ENCODE data around the gene CIBAR2.

The CIBAR2 gene

GRCh38 chr16:85085721-85086120, 26.6 kb downstream of the CIBAR2 start:
- no peak for TF ChIP-seq CTCF (IDR thresholded peaks at IDR 0.05; ENCODE audit: control insufficient read depth, insufficient read depth, low read depth, low read length, missing control alignments)
- no peak for DNase-seq (ENCODE audit: low read depth)

GRCh38 chr16:85084841-85085510, 27.3 kb downstream of the CIBAR2 start:
- no peak overlapping the region for H3K4me3 ChIP-seq (ENCODE audit: control insufficient read depth, low read depth, low read length)
- no peak for DNase-seq (ENCODE audit: low read depth)
- no peak for TF ChIP-seq CTCF (IDR thresholded peaks at IDR 0.05; ENCODE audit: control insufficient read depth, insufficient read depth, low read depth, low read length, missing control alignments)

More at GRCh38 chr16:85085721-85086120, 26.6 kb downstream of the CIBAR2 start:
- no peak overlapping the region for H3K4me3 ChIP-seq (ENCODE audit: control insufficient read depth, low read depth, low read length)

GRCh38 chr16:85083051-85083639, 29.1 kb downstream of the CIBAR2 start:
- no peak overlapping the region for H3K4me3 ChIP-seq (ENCODE audit: control insufficient read depth, low read depth, low read length)
- TF ChIP-seq CTCF (IDR thresholded peaks at IDR 0.05; ENCODE audit: control insufficient read depth, insufficient read depth, low read depth, low read length, missing control alignments), result no peak
- no peak for DNase-seq (ENCODE audit: low read depth)

GRCh38 chr16:85082173-85083050, 29.9 kb downstream of the CIBAR2 start:
- no peak for TF ChIP-seq CTCF (IDR thresholded peaks at IDR 0.05; ENCODE audit: control insufficient read depth, insufficient read depth, low read depth, low read length, missing control alignments)
- no peak overlapping the region for H3K4me3 ChIP-seq (ENCODE audit: control insufficient read depth, low read depth, low read length)
- DNase-seq (ENCODE audit: low read depth), result no peak

GRCh38 chr16:85081765-85082164, 30.5 kb downstream of the CIBAR2 start:
- no peak for TF ChIP-seq CTCF (IDR thresholded peaks at IDR 0.05; ENCODE audit: control insufficient read depth, insufficient read depth, low read depth, low read length, missing control alignments)
- H3K4me3 ChIP-seq (ENCODE audit: control insufficient read depth, low read depth, low read length), result no peak overlapping the region
- no peak for DNase-seq (ENCODE audit: low read depth)

GRCh38 chr16:85081038-85081437, 31.2 kb downstream of the CIBAR2 start:
- no peak for TF ChIP-seq CTCF (IDR thresholded peaks at IDR 0.05; ENCODE audit: control insufficient read depth, insufficient read depth, low read depth, low read length, missing control alignments)
- H3K4me3 ChIP-seq (ENCODE audit: control insufficient read depth, low read depth, low read length), result no peak overlapping the region
- no peak for DNase-seq (ENCODE audit: low read depth)
